ENCODE data around the gene LPIN1.

LPIN1 gene

GRCh38 chr2:11781602-11782001 lies 35.2 kb downstream of the LPIN1 start:
- no peak for DNase-seq (ENCODE audit: extremely low spot score)
- no peak for TF ChIP-seq CTCF (IDR thresholded peaks at IDR 0.05; ENCODE audit: control extremely low read depth, extremely low read depth, low read depth, missing control alignments)
- ChIA-PET CTCF (interaction anchor here (2.2 to 12.6 kb wide), 6 partner anchors 7 to 94 kb away, joined by 7 to 217 read pairs (median 34); partner anchors contain the start of gene LPIN1), POLR2A (no interaction called here)

- no peak for DNase-seq (ENCODE audit: extremely low spot score)
- POLR2A ChIA-PET, result no interaction called here
- no peak for TF ChIP-seq CTCF (IDR thresholded peaks at IDR 0.05; ENCODE audit: control extremely low read depth, extremely low read depth, low read depth, missing control alignments)
- CTCF ChIA-PET, result interaction anchor here (0.7 to 12.6 kb wide), 21 partner anchors 7 to 186 kb away, joined by 3 to 217 read pairs (median 4); partner anchors contain the start of gene LPIN1
Measured at GRCh38 chr2:11784280-11784679, 37.8 kb downstream of the LPIN1 start.

GRCh38 chr2:11784747-11785610 lies 38.5 kb downstream of the LPIN1 start:
- CTCF ChIA-PET, result interaction anchor here (0.6 to 12.6 kb wide), 25 partner anchors 8 to 187 kb away, joined by 3 to 217 read pairs (median 4); partner anchors contain the start of gene LPIN1
- POLR2A ChIA-PET, result no interaction called here
- TF ChIP-seq CTCF (IDR thresholded peaks at IDR 0.05; ENCODE audit: control extremely low read depth, extremely low read depth, low read depth, missing control alignments), result peak; percentile 91
- DNase-seq (ENCODE audit: extremely low spot score), result peak; percentile 81

- CTCF ChIA-PET, result interaction anchor here (0.6 to 12.6 kb wide), 14 partner anchors 9 to 103 kb away, joined by 3 to 217 read pairs (median 4); partner anchors contain the start of gene LPIN1
- no peak for DNase-seq (ENCODE audit: extremely low spot score)
- TF ChIP-seq CTCF (IDR thresholded peaks at IDR 0.05; ENCODE audit: control extremely low read depth, extremely low read depth, low read depth, missing control alignments), result no peak
- POLR2A ChIA-PET, result no interaction called here
Measured at GRCh38 chr2:11785611-11785940, 39.1 kb downstream of the LPIN1 start.

GRCh38 chr2:11786191-11786590 lies 39.8 kb downstream of the LPIN1 start:
- ChIA-PET POLR2A (no interaction called here), CTCF (interaction anchor here (1.4 to 12.6 kb wide), 5 partner anchors 15 to 95 kb away, joined by 3 to 217 read pairs (median 6); partner anchors contain the start of gene LPIN1)
- TF ChIP-seq CTCF (IDR thresholded peaks at IDR 0.05; ENCODE audit: control extremely low read depth, extremely low read depth, low read depth, missing control alignments), result no peak
- DNase-seq (ENCODE audit: extremely low spot score), result no peak

GRCh38 chr2:11786592-11786991 lies 40.2 kb downstream of the LPIN1 start:
- ChIA-PET POLR2A (interaction anchor here (0.6 kb wide), 2 partner anchors 99 to 895 kb away, joined by 3 to 4 read pairs; no protein-coding TSS in a partner anchor), CTCF (interaction anchor here (0.8 to 12.6 kb wide), 7 partner anchors 6 to 99 kb away, joined by 3 to 217 read pairs (median 8); partner anchors contain the start of gene LPIN1)
- TF ChIP-seq CTCF (IDR thresholded peaks at IDR 0.05; ENCODE audit: control extremely low read depth, extremely low read depth, low read depth, missing control alignments), result no peak
- no peak for DNase-seq (ENCODE audit: extremely low spot score)
